Activated T-helper 2 cell treated with anti-CD3 and anti-CD28 coated beads, Interferon-gamma antibody, Interleukin-2, Interleukin-4, amounts not matched to agents 10 μg/mL and 5 μg/mL and 100 μg/mL, durations not matched to agents 14 hours and 24 hours and 36 hours (primary cell): ENCODE measurements around the gene CDH4. TPM values are rescaled to one million over a fixed set of nuclear protein-coding genes. Genes with fewer than 3 reads are reported as not detected.
"Not testable (repeated sequence)": the region's sequence is repeated elsewhere in the genome, so short reads cannot be mapped to it uniquely, and the experiment has no call there.

Experiments used
- DNase-seq: peaks from one replicate; pipeline ENCODE4 v3.0.0; 2021; ENCODE audit warnings: low spot score
- H3K27ac Mint-ChIP-seq: one replicate; pipeline ENCODE4 v1.8.0; 2021; ENCODE audit warnings: mixed read lengths
- H3K27me3 Mint-ChIP-seq: one replicate; pipeline ENCODE4 v1.8.0; 2021; ENCODE audit warnings: low read depth, mixed read lengths
- H3K36me3 Mint-ChIP-seq: one replicate; pipeline ENCODE4 v1.8.0; 2021; ENCODE audit warnings: low read depth, mixed read lengths
- H3K4me1 Mint-ChIP-seq: one replicate; pipeline ENCODE4 v1.8.0; 2021; ENCODE audit warnings: low read depth, mixed read lengths
- H3K4me3 Mint-ChIP-seq: one replicate; pipeline ENCODE4 v1.8.0; 2021; ENCODE audit warnings: low read depth, mild to moderate bottlenecking, moderate library complexity, mixed read lengths
- H3K9me3 Mint-ChIP-seq: one replicate; pipeline ENCODE4 v1.8.0; 2021; ENCODE audit warnings: mixed read lengths
- intact Hi-C: fragments of 100-400 bp; cut with micrococcal nuclease; formaldehyde crosslinking; loops from one replicate; pipeline ENCODE4 v1.15.1; 2023
- total RNA-seq: library from RNA; stranded (reverse); gene quantifications from 2 replicates; pipeline ENCODE4 v1.2.3, GENCODE V29; 2022

The CDH4 gene
- total RNA-seq, 1 donor from 2014 or later = not detected

GRCh38 chr20:61979701-61980635, 727.9 kb downstream of the CDH4 start:
- H3K27ac Mint-ChIP-seq = no peak overlapping the region
- H3K36me3 Mint-ChIP-seq = peaks cover 53% of the 10 kb centered on the region
- H3K9me3 Mint-ChIP-seq = peaks cover 12% of the 10 kb centered on the region
- intact Hi-C loops = no loop called here
- peaks cover 9% of the 10 kb centered on the region for H3K4me1 Mint-ChIP-seq
- no peak for DNase-seq
- no peaks in the 10 kb centered on the region for H3K27me3 Mint-ChIP-seq
- no peak overlapping the region for H3K4me3 Mint-ChIP-seq

- H3K4me3 Mint-ChIP-seq = no peak overlapping the region
- peaks cover 12% of the 10 kb centered on the region for H3K9me3 Mint-ChIP-seq
- intact Hi-C loops = no loop called here
- DNase-seq = no peak
- H3K4me1 Mint-ChIP-seq = peaks cover 9% of the 10 kb centered on the region
- H3K27ac Mint-ChIP-seq = no peak overlapping the region
- H3K27me3 Mint-ChIP-seq = no peaks in the 10 kb centered on the region
- peaks cover 55% of the 10 kb centered on the region for H3K36me3 Mint-ChIP-seq
Measured at GRCh38 chr20:61980647-61981583, 728.9 kb downstream of the CDH4 start.

GRCh38 chr20:61981691-61982090, 729.6 kb downstream of the CDH4 start:
- H3K27me3 Mint-ChIP-seq, H3K4me3 Mint-ChIP-seq, H3K4me1 Mint-ChIP-seq, H3K27ac Mint-ChIP-seq, DNase-seq, intact Hi-C loops: not testable (repeated sequence)
- H3K9me3 Mint-ChIP-seq = peaks cover 12% of the 10 kb centered on the region
- H3K36me3 Mint-ChIP-seq = peaks cover 56% of the 10 kb centered on the region

- H3K27ac Mint-ChIP-seq = peak overlapping the region; percentile 31
- DNase-seq = no peak
- no peak overlapping the region for H3K4me3 Mint-ChIP-seq
- peaks cover 17% of the 10 kb centered on the region for H3K9me3 Mint-ChIP-seq
- peaks cover 63% of the 10 kb centered on the region for H3K36me3 Mint-ChIP-seq
- H3K27me3 Mint-ChIP-seq = no peaks in the 10 kb centered on the region
- intact Hi-C loops = no loop called here
- H3K4me1 Mint-ChIP-seq = peaks cover 9% of the 10 kb centered on the region
Measured at GRCh38 chr20:61982191-61982950, 730.3 kb downstream of the CDH4 start.

GRCh38 chr20:61982951-61983315, 730.9 kb downstream of the CDH4 start:
- peaks cover 9% of the 10 kb centered on the region for H3K4me1 Mint-ChIP-seq
- intact Hi-C loops = no loop called here
- no peak for DNase-seq
- H3K27me3 Mint-ChIP-seq = no peaks in the 10 kb centered on the region
- no peak overlapping the region for H3K4me3 Mint-ChIP-seq
- H3K27ac Mint-ChIP-seq = no peak overlapping the region
- peaks cover 17% of the 10 kb centered on the region for H3K9me3 Mint-ChIP-seq
- peaks cover 69% of the 10 kb centered on the region for H3K36me3 Mint-ChIP-seq

- intact Hi-C loops = no loop called here
- H3K27me3 Mint-ChIP-seq = no peaks in the 10 kb centered on the region
- DNase-seq = no peak
- peaks cover 9% of the 10 kb centered on the region for H3K4me1 Mint-ChIP-seq
- peaks cover 17% of the 10 kb centered on the region for H3K9me3 Mint-ChIP-seq
- H3K4me3 Mint-ChIP-seq = no peak overlapping the region
- H3K36me3 Mint-ChIP-seq = peaks cover 74% of the 10 kb centered on the region
- no peak overlapping the region for H3K27ac Mint-ChIP-seq
Measured at GRCh38 chr20:61983965-61984364, 731.9 kb downstream of the CDH4 start.

GRCh38 chr20:61984431-61984830, 732.4 kb downstream of the CDH4 start:
- H3K4me1 Mint-ChIP-seq, H3K27ac Mint-ChIP-seq, H3K4me3 Mint-ChIP-seq, H3K27me3 Mint-ChIP-seq, DNase-seq, intact Hi-C loops: not testable (repeated sequence)
- Mint-ChIP-seq H3K36me3 (peaks cover 78% of the 10 kb centered on the region), H3K9me3 (peaks cover 17% of the 10 kb centered on the region)

GRCh38 chr20:61985096-61985495, 733.0 kb downstream of the CDH4 start:
- H3K27ac Mint-ChIP-seq = no peak overlapping the region
- H3K27me3 Mint-ChIP-seq = no peaks in the 10 kb centered on the region
- intact Hi-C loops = no loop called here
- peaks cover 84% of the 10 kb centered on the region for H3K36me3 Mint-ChIP-seq
- H3K4me3 Mint-ChIP-seq = no peak overlapping the region
- no peak for DNase-seq
- peaks cover 9% of the 10 kb centered on the region for H3K4me1 Mint-ChIP-seq
- H3K9me3 Mint-ChIP-seq = peaks cover 17% of the 10 kb centered on the region

- Mint-ChIP-seq H3K4me3 (no peak overlapping the region), H3K27ac (no peak overlapping the region)
Measured at GRCh38 chr20:61986762-61987321, 734.8 kb downstream of the CDH4 start.

GRCh38 chr20:61988665-61989064, 736.6 kb downstream of the CDH4 start:
- no peak for DNase-seq
- H3K36me3 Mint-ChIP-seq = peaks cover 90% of the 10 kb centered on the region
- H3K9me3 Mint-ChIP-seq = peaks cover 32% of the 10 kb centered on the region
- H3K27ac Mint-ChIP-seq = no peak overlapping the region
- no peaks in the 10 kb centered on the region for H3K27me3 Mint-ChIP-seq
- no peak overlapping the region for H3K4me3 Mint-ChIP-seq
- H3K4me1 Mint-ChIP-seq = no peaks in the 10 kb centered on the region
- intact Hi-C loops = no loop called here

More at GRCh38 chr20:61986762-61987321, 734.8 kb downstream of the CDH4 start:
- peaks cover 24% of the 10 kb centered on the region for H3K9me3 Mint-ChIP-seq
- peaks cover 5% of the 10 kb centered on the region for H3K4me1 Mint-ChIP-seq
- H3K27me3 Mint-ChIP-seq = no peaks in the 10 kb centered on the region
- no peak for DNase-seq
- intact Hi-C loops = no loop called here
- H3K36me3 Mint-ChIP-seq = peaks cover 87% of the 10 kb centered on the region

GRCh38 chr20:61989741-61990140, 737.7 kb downstream of the CDH4 start:
- H3K27me3 Mint-ChIP-seq = no peaks in the 10 kb centered on the region
- peaks cover 90% of the 10 kb centered on the region for H3K36me3 Mint-ChIP-seq
- no peak overlapping the region for H3K27ac Mint-ChIP-seq
- no peaks in the 10 kb centered on the region for H3K4me1 Mint-ChIP-seq
- intact Hi-C loops = no loop called here
- H3K4me3 Mint-ChIP-seq = no peak overlapping the region
- DNase-seq = no peak
- peaks cover 32% of the 10 kb centered on the region for H3K9me3 Mint-ChIP-seq
